Keratinocyte (primary cell): ENCODE measurements around the gene C20orf202. TPM values are rescaled to one million over a fixed set of nuclear protein-coding genes. Genes with fewer than 3 reads are reported as not detected.

ENCODE experiments used
- DNase-seq: peaks from one replicate; pipeline ENCODE4 v3.0.0-alpha.2; 2011; ENCODE audit warnings: low read depth, missing footprints, low spot score
- FAIRE-seq: peaks from 2 replicates; lab custom pipeline; 2011; peaks lifted over from hg19 to GRCh38; lab: Jason Lieb, UNC
- H2AFZ ChIP-seq: 2 replicates; pipeline ENCODE4 v1.6.0; 2012; ENCODE audit warnings: low read length, control low read depth, inconsistent platforms; ENCODE audit not compliant: control insufficient read depth
- H3K27ac ChIP-seq: 2 replicates; pipeline ENCODE4 v1.5.1; 2011; ENCODE audit warnings: low read length; ENCODE audit not compliant: control insufficient read depth, insufficient read depth
- H3K27me3 ChIP-seq: 3 replicates; pipeline ENCODE4 v1.6.0; 2011; ENCODE audit warnings: low read length; ENCODE audit not compliant: control insufficient read depth, insufficient read depth; ENCODE audit errors: extremely low read depth
- H3K36me3 ChIP-seq, 2 experiments: 2 replicates in 1 of 2; 3 replicates in 1 of 2; pipeline ENCODE4 v1.5.1; 2011; ENCODE audit warnings: low read length in 2 of 2, mild to moderate bottlenecking in 1 of 2; ENCODE audit not compliant: control insufficient read depth in 2 of 2, insufficient read depth in 2 of 2; ENCODE audit errors: extremely low read depth in 1 of 2
- H3K4me1 ChIP-seq: 3 replicates; pipeline ENCODE4 v1.5.1; 2011; ENCODE audit warnings: low read length; ENCODE audit not compliant: control insufficient read depth, insufficient read depth; ENCODE audit errors: extremely low read depth
- H3K4me2 ChIP-seq: 3 replicates; pipeline ENCODE4 v1.6.0; 2011; ENCODE audit warnings: low read depth, low read length; ENCODE audit not compliant: control insufficient read depth, insufficient read depth; ENCODE audit errors: extremely low read depth
- H3K4me3 ChIP-seq, 3 experiments: fragments of 200-600 bp in 1 of 3; sonication (generic) in 1 of 3; 2 replicates in 2 of 3; 3 replicates in 1 of 3; pipeline ENCODE4 v1.5.1; 2011 to 2016; ENCODE audit warnings: low read length in 3 of 3, mild to moderate bottlenecking in 3 of 3, control low read depth in 2 of 3, inconsistent platforms in 1 of 3, low read depth in 1 of 3, mixed read lengths in 1 of 3, mixed run types in 1 of 3, moderate library complexity in 1 of 3; ENCODE audit not compliant: control insufficient read depth in 2 of 3, insufficient read depth in 2 of 3; ENCODE audit errors: extremely low read depth in 1 of 3
- H3K79me2 ChIP-seq: 2 replicates; pipeline ENCODE4 v1.6.0; 2012; ENCODE audit warnings: low read length; ENCODE audit not compliant: control insufficient read depth, insufficient read depth
- H3K9ac ChIP-seq: 3 replicates; pipeline ENCODE4 v1.6.0; 2011; ENCODE audit warnings: low read length; ENCODE audit not compliant: control insufficient read depth, insufficient read depth; ENCODE audit errors: extremely low read depth
- H3K9me1 ChIP-seq: 3 replicates; pipeline ENCODE4 v1.6.0; 2011; ENCODE audit warnings: low read length; ENCODE audit not compliant: control insufficient read depth, insufficient read depth; ENCODE audit errors: extremely low read depth
- H3K9me3 ChIP-seq: 2 replicates; pipeline ENCODE4 v1.5.1; 2012; ENCODE audit warnings: low read depth, low read length; ENCODE audit not compliant: control insufficient read depth
- H4K20me1 ChIP-seq: 3 replicates; pipeline ENCODE4 v1.6.0; 2011; ENCODE audit warnings: low read length; ENCODE audit not compliant: control insufficient read depth, insufficient read depth; ENCODE audit errors: extremely low read depth
- CTCF ChIP-seq, 3 experiments: IDR thresholded peaks in 1 of 3; conservative IDR thresholded peaks in 1 of 3; optimal IDR thresholded peaks in 1 of 3; 2 replicates in 2 of 3; 3 replicates in 1 of 3; pipeline versions ENCODE3 to v1.5.1; 2011; ENCODE audit warnings: low read length in 3 of 3, mild to moderate bottlenecking in 3 of 3, moderate library complexity in 2 of 3, control low read depth in 1 of 3, inconsistent platforms in 1 of 3; ENCODE audit not compliant: insufficient read depth in 2 of 3; ENCODE audit errors: extremely low read depth in 1 of 3
- EZH2 ChIP-seq: IDR thresholded peaks from one replicate; pipeline ENCODE4 v1.6.1; 2012; ENCODE audit warnings: inconsistent platforms, mild to moderate bottlenecking, low read length, moderate library complexity
- dilution Hi-C: fragments of 300-500 bp; cut with MboI; formaldehyde crosslinking; loops from one replicate; pipeline ENCODE4 v1.7.0; 2020; ENCODE audit warnings: low sequenced_read_pairs; ENCODE audit not compliant: extremely low pct_ligation_motif_present
- polyA plus RNA-seq, 5 experiments: library from polyadenylated mRNA; depleted of rRNA in 3 of 5; stranded (reverse) in 3 of 5; stranded (forward) in 1 of 5; unstranded in 1 of 5; fragments of >200 nt; gene quantifications; 1 replicate in 1 of 5; 2 replicates in 3 of 5; 3 replicates in 1 of 5; pipeline versions ENCODE4 v1.2.1 to v1.2.3, GENCODE V29; 2011 to 2012; ENCODE audit warnings: missing spikeins in 2 of 5, low read depth in 1 of 5, low replicate concordance in 1 of 5

C20orf202 gene
- polyA plus RNA-seq, 1 donor (not counting 4 experiments of a cell fraction or from before 2014, with no cell fraction given), result not detected

DNA sequence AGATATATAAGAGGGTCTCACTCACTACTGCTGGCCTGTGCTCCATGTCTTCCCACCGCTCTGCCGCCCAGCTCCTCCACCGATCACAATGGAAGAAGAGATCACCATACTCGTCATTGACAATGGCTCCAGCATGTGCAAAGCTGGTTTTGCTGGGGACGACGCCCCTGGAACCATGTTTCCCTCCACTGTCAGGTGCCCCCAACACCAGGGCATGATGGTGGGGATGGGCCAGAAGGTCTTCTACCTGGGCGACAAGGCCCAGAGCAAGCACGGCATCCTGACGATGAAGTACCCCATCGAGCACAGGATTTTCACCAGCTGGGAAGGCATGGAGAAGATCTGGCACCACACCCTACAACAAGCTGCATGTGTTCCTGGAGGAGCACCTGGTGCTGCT lies 42.8 kb upstream of the C20orf202 start:
- no peak overlapping the region for H3K4me2 ChIP-seq
- no peaks in the 10 kb centered on the region for H3K27me3 ChIP-seq
- no peaks in the 10 kb centered on the region for H3K9me3 ChIP-seq
- TF ChIP-seq CTCF (optimal IDR thresholded peaks at IDR 0.05 in 1 of 3, IDR thresholded peaks at IDR 0.05 in 1 of 3, conservative IDR thresholded peaks at IDR 0.05 in 1 of 3; ENCODE audit: extremely low read depth in 1 of 3, insufficient read depth in 2 of 3, low read length in 3 of 3) (no peak), EZH2 (no peak)
- no peak for DNase-seq
- no peaks in the 10 kb centered on the region for H3K9me1 ChIP-seq
- peaks cover 30 to 31% of the 10 kb centered on the region in 2 experiments for H3K36me3 ChIP-seq
- no peak overlapping the region for H2AFZ ChIP-seq
- H3K79me2 ChIP-seq, result no peaks in the 10 kb centered on the region
- H3K4me1 ChIP-seq, result no peaks in the 10 kb centered on the region
- dilution Hi-C loops, result no loop called here
- H4K20me1 ChIP-seq, result peaks cover 2% of the 10 kb centered on the region
- no peak for FAIRE-seq
- no peak overlapping the region for H3K4me3 ChIP-seq
- H3K27ac ChIP-seq, result no peak overlapping the region
- H3K9ac ChIP-seq, result no peak overlapping the region

DNA sequence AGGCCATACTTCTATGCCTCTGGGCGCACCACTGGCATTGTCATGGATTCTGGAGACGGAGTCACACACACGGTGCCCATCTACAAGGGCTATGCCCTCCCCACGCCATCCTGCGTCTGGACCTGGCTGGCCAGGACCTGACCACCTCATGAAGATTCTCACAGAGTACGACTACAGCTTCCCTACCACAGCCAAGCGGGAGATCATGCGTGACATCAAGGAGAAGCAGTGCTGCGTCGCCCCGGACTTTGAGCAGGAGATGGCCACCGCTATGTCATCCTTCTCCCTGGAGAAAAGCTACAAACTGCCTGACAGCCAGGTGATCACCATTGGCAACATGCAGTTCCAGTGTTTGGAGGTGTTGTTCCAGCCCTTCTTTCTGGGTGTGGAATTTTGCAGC lies 42.3 kb upstream of the C20orf202 start:
- TF ChIP-seq CTCF (optimal IDR thresholded peaks at IDR 0.05 in 1 of 3, IDR thresholded peaks at IDR 0.05 in 1 of 3, conservative IDR thresholded peaks at IDR 0.05 in 1 of 3; ENCODE audit: extremely low read depth in 1 of 3, insufficient read depth in 2 of 3, low read length in 3 of 3), result no peak
- no peak for TF ChIP-seq EZH2
- DNase-seq (no peak), FAIRE-seq (no peak)
- Histone ChIP-seq H3K9me3 (no peaks in the 10 kb centered on the region), H3K9ac (no peak overlapping the region), H4K20me1 (peaks cover 2% of the 10 kb centered on the region), H2AFZ (no peak overlapping the region), H3K4me2 (no peak overlapping the region), H3K79me2 (no peaks in the 10 kb centered on the region), H3K36me3 (peaks cover 34 to 35% of the 10 kb centered on the region in 2 experiments), H3K27me3 (no peaks in the 10 kb centered on the region), H3K4me1 (no peaks in the 10 kb centered on the region), H3K4me3 (no peak overlapping the region), H3K9me1 (no peaks in the 10 kb centered on the region), H3K27ac (no peak overlapping the region)
- dilution Hi-C loops, result no loop called here
